ENCODE results near the gene GHITM. TPM values are rescaled to one million over a fixed set of nuclear protein-coding genes. Genes with fewer than 3 reads are reported as not detected.

The GHITM gene
- polyA plus RNA-seq, 1 of the 3 experiments (the other 2 are of a cell fraction), result 113 TPM

GRCh38 chr10:84177541-84178141 lies 38.3 kb downstream of the GHITM start:
- DNase-seq, result no peak
- Histone ChIP-seq H3K27ac (ENCODE audit: low read depth in 2 of 2, low read length in 1 of 2) (no peak overlapping the region), H3K9me2 (no peaks in the 10 kb centered on the region), H3F3A (replicated peaks; ENCODE audit: insufficient read depth) (no peaks in the 10 kb centered on the region), H3K9ac (no peak overlapping the region), H3K4me1 (ENCODE audit: control insufficient read depth in 1 of 2, insufficient read depth in 2 of 2, low read depth in 1 of 2, low read length in 1 of 2) (peaks cover 0 to 8% of the 10 kb centered on the region in 2 experiments; a peak in 1 of 4 replicates), H3K4me3 (ENCODE audit: low read depth in 2 of 2, low read length in 1 of 2) (no peak overlapping the region), H3K27me3 (ENCODE audit: insufficient read depth) (no peaks in the 10 kb centered on the region), H3K79me2 (ENCODE audit: insufficient read depth) (no peaks in the 10 kb centered on the region), H3K9me3 (no peaks in the 10 kb centered on the region), H3K4me2 (no peak overlapping the region), H4K20me1 (ENCODE audit: insufficient read depth) (no peaks in the 10 kb centered on the region), H2AFZ (ENCODE audit: low read depth) (no peak overlapping the region), H3K36me3 (replicated peaks in 1 of 2; ENCODE audit: control insufficient read depth in 1 of 2, insufficient read depth in 2 of 2, low read length in 1 of 2) (no peaks in the 10 kb centered on the region)
- WGBS (ENCODE audit: low lambda C conversion rate), result 76% methylated on average over 8 of the region's 8 CpGs
- POLR2A ChIA-PET, result interaction anchor here (0.9 kb wide), 1 partner anchor 8 kb away, joined by 3 read pairs; no protein-coding TSS in a partner anchor
- CTCF ChIA-PET, result interaction anchor here (1.1 kb wide), 1 partner anchor 27 kb away, joined by 4 read pairs; no protein-coding TSS in a partner anchor
- TF ChIP-seq SIN3A (IDR thresholded peaks at IDR 0.05; ENCODE audit: borderline replicate concordance, low read depth, low read length) (no peak), CHD2 (IDR thresholded peaks at IDR 0.05; ENCODE audit: low read length, partially characterized antibody) (no peak), RXRA (IDR thresholded peaks at IDR 0.05; ENCODE audit: borderline replicate concordance, low read depth) (no peak), USF1 (IDR thresholded peaks at IDR 0.05; ENCODE audit: borderline replicate concordance, low read depth) (no peak), MXI1 (IDR thresholded peaks at IDR 0.05; ENCODE audit: low read depth, low read length) (no peak), RAD21 (IDR thresholded peaks at IDR 0.05; ENCODE audit: low read length) (no peak), FOSL2 (IDR thresholded peaks at IDR 0.05; ENCODE audit: borderline replicate concordance, low read depth) (no peak), YY1 (IDR thresholded peaks at IDR 0.05; ENCODE audit: low read depth) (no peak), ELF1 (IDR thresholded peaks at IDR 0.05) (no peak), TCF12 (IDR thresholded peaks at IDR 0.05) (no peak), GABPA (IDR thresholded peaks at IDR 0.05; ENCODE audit: low read depth) (no peak), JUND (IDR thresholded peaks at IDR 0.05) (no peak), IRF3 (IDR thresholded peaks at IDR 0.05; ENCODE audit: low read depth, low read length) (no peak), EP300 (IDR thresholded peaks at IDR 0.05; ENCODE audit: borderline replicate concordance in 1 of 2, low read depth in 1 of 2, low read length in 1 of 2) (no peak), POLR2AphosphoS5 (IDR thresholded peaks at IDR 0.05; ENCODE audit: low read depth, low read length) (no peak), MEF2A (IDR thresholded peaks at IDR 0.05; ENCODE audit: borderline replicate concordance, low read depth) (no peak), SMC3 (IDR thresholded peaks at IDR 0.05; ENCODE audit: low read depth, low read length) (no peak), GATA2 (CRISPR knock-in tag; IDR thresholded peaks at IDR 0.05) (no peak)
- TF ChIP-seq, protein P1, sequence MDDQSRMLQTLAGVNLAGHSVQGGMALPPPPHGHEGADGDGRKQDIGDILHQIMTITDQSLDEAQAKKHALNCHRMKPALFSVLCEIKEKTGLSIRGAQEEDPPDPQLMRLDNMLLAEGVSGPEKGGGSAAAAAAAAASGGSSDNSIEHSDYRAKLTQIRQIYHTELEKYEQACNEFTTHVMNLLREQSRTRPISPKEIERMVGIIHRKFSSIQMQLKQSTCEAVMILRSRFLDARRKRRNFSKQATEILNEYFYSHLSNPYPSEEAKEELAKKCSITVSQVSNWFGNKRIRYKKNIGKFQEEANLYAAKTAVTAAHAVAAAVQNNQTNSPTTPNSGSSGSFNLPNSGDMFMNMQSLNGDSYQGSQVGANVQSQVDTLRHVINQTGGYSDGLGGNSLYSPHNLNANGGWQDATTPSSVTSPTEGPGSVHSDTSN (IDR thresholded peaks at IDR 0.05), result no peak
- TF ChIP-seq, protein P2, sequence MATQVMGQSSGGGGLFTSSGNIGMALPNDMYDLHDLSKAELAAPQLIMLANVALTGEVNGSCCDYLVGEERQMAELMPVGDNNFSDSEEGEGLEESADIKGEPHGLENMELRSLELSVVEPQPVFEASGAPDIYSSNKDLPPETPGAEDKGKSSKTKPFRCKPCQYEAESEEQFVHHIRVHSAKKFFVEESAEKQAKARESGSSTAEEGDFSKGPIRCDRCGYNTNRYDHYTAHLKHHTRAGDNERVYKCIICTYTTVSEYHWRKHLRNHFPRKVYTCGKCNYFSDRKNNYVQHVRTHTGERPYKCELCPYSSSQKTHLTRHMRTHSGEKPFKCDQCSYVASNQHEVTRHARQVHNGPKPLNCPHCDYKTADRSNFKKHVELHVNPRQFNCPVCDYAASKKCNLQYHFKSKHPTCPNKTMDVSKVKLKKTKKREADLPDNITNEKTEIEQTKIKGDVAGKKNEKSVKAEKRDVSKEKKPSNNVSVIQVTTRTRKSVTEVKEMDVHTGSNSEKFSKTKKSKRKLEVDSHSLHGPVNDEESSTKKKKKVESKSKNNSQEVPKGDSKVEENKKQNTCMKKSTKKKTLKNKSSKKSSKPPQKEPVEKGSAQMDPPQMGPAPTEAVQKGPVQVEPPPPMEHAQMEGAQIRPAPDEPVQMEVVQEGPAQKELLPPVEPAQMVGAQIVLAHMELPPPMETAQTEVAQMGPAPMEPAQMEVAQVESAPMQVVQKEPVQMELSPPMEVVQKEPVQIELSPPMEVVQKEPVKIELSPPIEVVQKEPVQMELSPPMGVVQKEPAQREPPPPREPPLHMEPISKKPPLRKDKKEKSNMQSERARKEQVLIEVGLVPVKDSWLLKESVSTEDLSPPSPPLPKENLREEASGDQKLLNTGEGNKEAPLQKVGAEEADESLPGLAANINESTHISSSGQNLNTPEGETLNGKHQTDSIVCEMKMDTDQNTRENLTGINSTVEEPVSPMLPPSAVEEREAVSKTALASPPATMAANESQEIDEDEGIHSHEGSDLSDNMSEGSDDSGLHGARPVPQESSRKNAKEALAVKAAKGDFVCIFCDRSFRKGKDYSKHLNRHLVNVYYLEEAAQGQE (IDR thresholded peaks at IDR 0.05; ENCODE audit: low read depth, low read length), result no peak
